ENCODE results near the gene CTSS. TPM values are rescaled to one million over a fixed set of nuclear protein-coding genes. Genes with fewer than 3 reads are reported as not detected.
A peak's percentile ranks its signal among the peaks of the same experiment; 100 is the strongest.
"Not testable (repeated sequence)": the region's sequence is repeated elsewhere in the genome, so short reads cannot be mapped to it uniquely, and the experiment has no call there.

Gene CTSS
- 30.7 TPM for total RNA-seq
- long read RNA-seq, full-length matches to known transcripts = 20 of 22 reads
- long read RNA-seq, partial matches to known transcripts = 1 of 22 reads
- long read RNA-seq, other reads (novel, unspliced or antisense) = 1 of 22 reads

- intact Hi-C loops (cut with micrococcal nuclease) = no loop called here
- ATAC-seq (peak; percentile 43), DNase-seq (no peak)
These were observed at the start of gene CTSS for GRCh38 chr1:150765296-150765976. Gene CTSS (minus strand): TSS chr1:150765778. CDS start chr1:150764763, 1,015 bp downstream.

GRCh38 chr1:150813028-150813707 is 47.6 kb upstream of the CTSS start:
- peak; percentile 68 for DNase-seq
- ATAC-seq = peak; percentile 81

GRCh38 chr1:150810958-150811659 is 45.5 kb upstream of the CTSS start:
- ATAC-seq (no peak), DNase-seq (no peak)
- intact Hi-C loops (cut with micrococcal nuclease) = no loop called here

More at GRCh38 chr1:150813028-150813707, 47.6 kb upstream of the CTSS start:
- intact Hi-C loops (cut with micrococcal nuclease) = no loop called here

GRCh38 chr1:150809651-150810050 is 44.1 kb upstream of the CTSS start:
- DNase-seq = no peak
- intact Hi-C loops (cut with micrococcal nuclease) = no loop called here
- ATAC-seq = no peak

GRCh38 chr1:150808846-150809245 is 43.3 kb upstream of the CTSS start:
- no peak for ATAC-seq
- intact Hi-C loops (cut with micrococcal nuclease) = no loop called here
- no peak for DNase-seq

- ATAC-seq (peak; percentile 70), DNase-seq (no peak)
- intact Hi-C loops (cut with micrococcal nuclease) = no loop called here
These were observed 42.5 kb upstream of the CTSS start, which contains the start of gene CTSK for GRCh38 chr1:150808121-150808520. Gene CTSK (minus strand): TSS chr1:150808260. CDS start chr1:150806805, 1,455 bp downstream.

- intact Hi-C loops (cut with micrococcal nuclease) = no loop called here
- ATAC-seq (peak; percentile 51), DNase-seq (no peak)
These were observed 41.9 kb upstream of the CTSS start for GRCh38 chr1:150807249-150808023.

- no peak for ATAC-seq
- intact Hi-C loops (cut with micrococcal nuclease) = no loop called here
- DNase-seq = no peak
These were observed 40.3 kb upstream of the CTSS start for GRCh38 chr1:150805899-150806298.

- ATAC-seq = no peak
- DNase-seq = no peak
- intact Hi-C loops (cut with micrococcal nuclease) = no loop called here
These were observed 39.1 kb upstream of the CTSS start for GRCh38 chr1:150804671-150805070.

GRCh38 chr1:150799089-150799488 is 33.5 kb upstream of the CTSS start:
- intact Hi-C loops (cut with micrococcal nuclease) = no loop called here
- no peak for DNase-seq
- ATAC-seq = no peak

GRCh38 chr1:150798525-150798924 is 32.9 kb upstream of the CTSS start:
- no peak for ATAC-seq
- intact Hi-C loops (cut with micrococcal nuclease) = no loop called here

GRCh38 chr1:150796374-150796773 is 30.8 kb upstream of the CTSS start:
- no peak for DNase-seq
- ATAC-seq = no peak
- intact Hi-C loops (cut with micrococcal nuclease) = no loop called here

More at GRCh38 chr1:150798525-150798924, 32.9 kb upstream of the CTSS start:
- DNase-seq = no peak

- DNase-seq; ATAC-seq; intact Hi-C loops (cut with micrococcal nuclease): not testable (repeated sequence)
These were observed 28.2 kb upstream of the CTSS start for GRCh38 chr1:150793778-150794177.

GRCh38 chr1:150793221-150793620 is 27.6 kb upstream of the CTSS start:
- DNase-seq = no peak
- peak; percentile 21 for ATAC-seq
- intact Hi-C loops (cut with micrococcal nuclease) = no loop called here

- intact Hi-C loops (cut with micrococcal nuclease) = no loop called here
- DNase-seq (no peak), ATAC-seq (peak; percentile 74)
These were observed 26.0 kb upstream of the CTSS start for GRCh38 chr1:150791585-150791984.

- intact Hi-C loops (cut with micrococcal nuclease) = no loop called here
- DNase-seq = no peak
- ATAC-seq = peak; percentile 30
These were observed 23.8 kb upstream of the CTSS start for GRCh38 chr1:150789396-150789795.

- DNase-seq (no peak), ATAC-seq (no peak)
- intact Hi-C loops (cut with micrococcal nuclease) = no loop called here
These were observed 23.4 kb upstream of the CTSS start for GRCh38 chr1:150788946-150789345.

- ATAC-seq = no peak
- intact Hi-C loops (cut with micrococcal nuclease) = no loop called here
- no peak for DNase-seq
These were observed 21.9 kb upstream of the CTSS start for GRCh38 chr1:150787455-150787854.

GRCh38 chr1:150780510-150780909 is 14.9 kb upstream of the CTSS start:
- DNase-seq = no peak
- no peak for ATAC-seq
- intact Hi-C loops (cut with micrococcal nuclease) = no loop called here
